GM06990 (cell line): ENCODE measurements around the gene CTSG.
"Not testable (repeated sequence)": the region's sequence is repeated elsewhere in the genome, so short reads cannot be mapped to it uniquely, and the experiment has no call there.

Experiments used
- DNase-seq: peaks from one replicate; pipeline ENCODE4 v3.0.0-alpha.2; 2011; ENCODE audit not compliant: insufficient read length; ENCODE audit errors: extremely low read depth
- H3K27me3 ChIP-seq: replicated peaks from 2 replicates; pipeline ENCODE4 v1.6.0; 2011; ENCODE audit warnings: low read length; ENCODE audit not compliant: control insufficient read depth, insufficient read depth
- H3K36me3 ChIP-seq: 2 replicates; pipeline ENCODE4 v1.5.1; 2011; ENCODE audit warnings: low read length; ENCODE audit not compliant: control insufficient read depth, insufficient read depth
- H3K4me3 ChIP-seq: replicated peaks from 2 replicates; pipeline ENCODE4 v1.5.1; 2011; ENCODE audit warnings: low read depth, mild to moderate bottlenecking, control low read depth, low read length
- CTCF ChIP-seq: IDR thresholded peaks from 2 replicates; pipeline ENCODE4 v1.5.1; 2011; ENCODE audit warnings: low read length, control low read depth, mild to moderate bottlenecking, inconsistent platforms; ENCODE audit not compliant: insufficient read depth, poor library complexity, severe bottlenecking

The CTSG gene

GRCh38 chr14:24535737-24536136 is 40.3 kb downstream of the CTSG start:
- Histone ChIP-seq H3K4me3 (no peak overlapping the region), H3K36me3 (no peaks in the 10 kb centered on the region), H3K27me3 (no peaks in the 10 kb centered on the region)
- DNase-seq = no peak
- no peak for TF ChIP-seq CTCF

DNA sequence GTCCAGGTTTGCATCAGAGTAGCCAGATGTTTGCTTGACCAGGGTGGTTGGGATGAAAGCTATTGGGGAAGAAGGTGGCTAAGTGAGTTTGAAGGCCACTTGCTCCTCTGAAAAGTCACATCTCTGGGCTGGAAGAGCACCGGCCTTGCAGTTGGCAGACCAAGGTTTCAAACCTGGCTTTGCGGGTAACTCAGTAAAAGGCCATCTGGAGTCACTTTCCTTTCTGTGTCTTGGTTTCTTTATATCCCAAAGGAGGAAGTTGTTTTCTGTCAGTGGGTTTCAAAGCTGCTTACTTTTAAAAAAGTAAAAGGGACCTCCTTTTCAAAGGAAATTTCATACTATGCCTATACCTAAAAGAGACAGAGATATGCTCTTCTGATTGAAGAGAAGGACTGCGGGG is 41.8 kb downstream of the CTSG start:
- H3K36me3 ChIP-seq = no peaks in the 10 kb centered on the region
- H3K4me3 ChIP-seq = no peak overlapping the region
- DNase-seq = no peak
- no peaks in the 10 kb centered on the region for H3K27me3 ChIP-seq
- TF ChIP-seq CTCF = no peak

GRCh38 chr14:24525877-24526620 is 50.0 kb downstream of the CTSG start:
- not testable (repeated sequence) for H3K4me3 ChIP-seq, H3K27me3 ChIP-seq, DNase-seq, H3K36me3 ChIP-seq
